ENCODE data around the gene POGLUT3. TPM values are rescaled to one million over a fixed set of nuclear protein-coding genes. Genes with fewer than 3 reads are reported as not detected.

POGLUT3 gene
- total and polyA plus RNA-seq, 4 experiments from 2014 or later: 7.2 to 12.3 (median 9.3) TPM

DNA sequence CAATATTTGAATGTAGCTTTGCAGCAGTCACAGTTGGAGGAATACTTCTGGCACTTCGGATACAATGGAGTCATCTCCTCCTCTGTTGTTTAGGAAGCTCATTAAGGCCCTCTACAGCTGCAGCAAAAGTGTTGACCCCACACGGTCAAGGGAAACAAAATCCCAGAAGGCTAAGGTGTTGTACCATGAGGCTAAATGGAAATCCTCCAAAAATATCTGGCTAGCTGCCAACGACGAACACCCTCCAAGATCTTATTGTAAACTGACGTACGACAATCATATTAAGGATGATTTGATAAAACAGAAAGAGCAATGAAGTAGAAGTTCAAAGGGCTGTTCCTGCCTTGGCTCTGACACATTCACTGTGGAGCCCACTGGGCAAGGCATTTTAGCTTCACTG lies 4.0 kb downstream of the POGLUT3 start:
- no peak for DNase-seq
- Mint-ChIP-seq H3K4me3 (no peak overlapping the region), H3K4me1 (peaks cover 23 to 32% (median 29%) of the 10 kb centered on the region in 4 donors), H3K27me3 (no peaks in the 10 kb centered on the region), H3K36me3 (peaks cover 9 to 11% of the 10 kb centered on the region in 2 donors), H3K9me3 (peaks cover 0 to 2% (median 0%) of the 10 kb centered on the region in 8 donors), H3K27ac (peak overlapping the region in 4 of 7 donors; percentile 12 to 65 (median 34))
- Histone ChIP-seq H3K4me1 (ENCODE audit: insufficient read depth, low read length) (peaks cover 11% of the 10 kb centered on the region), H3K4me3 (ENCODE audit: low read length in 2 of 2) (no peak overlapping the region), H3K27me3 (ENCODE audit: insufficient read depth, low read length) (no peaks in the 10 kb centered on the region), H3K36me3 (ENCODE audit: insufficient read depth, low read length) (no peaks in the 10 kb centered on the region), H3K27ac (ENCODE audit: low read depth, low read length) (no peak overlapping the region), H3K9me3 (ENCODE audit: control insufficient read depth in 1 of 2, low read length in 2 of 2) (no peaks in the 10 kb centered on the region)
- ChIA-PET POLR2A (ENCODE audit: partially characterized antibody) (interaction anchor here (1.0 kb wide), 1 partner anchor 27 kb away, joined by 3 read pairs; the partner anchor contains the start of gene C11orf65), CTCF (ENCODE audit: partially characterized antibody) (no interaction called here)
- intact Hi-C loops (cut with micrococcal nuclease): loop anchor here (10.0 kb wide), 2 partner anchors 171 to 269 kb away; partner anchors contain the start of genes ATM, DDX10 and NPAT

- POLR2A ChIA-PET (ENCODE audit: partially characterized antibody): interaction anchor here (2.2 kb wide), 1 partner anchor 24 kb away, joined by 5 read pairs; no protein-coding TSS in a partner anchor
- Histone ChIP-seq H3K4me3 (ENCODE audit: low read length in 2 of 2) (no peak overlapping the region), H3K9me3 (ENCODE audit: control insufficient read depth in 1 of 2, low read length in 2 of 2) (no peaks in the 10 kb centered on the region), H3K4me1 (ENCODE audit: insufficient read depth, low read length) (peaks cover 7% of the 10 kb centered on the region), H3K36me3 (ENCODE audit: insufficient read depth, low read length) (no peaks in the 10 kb centered on the region), H3K27me3 (ENCODE audit: insufficient read depth, low read length) (no peaks in the 10 kb centered on the region), H3K27ac (ENCODE audit: low read depth, low read length) (no peak overlapping the region)
- Mint-ChIP-seq H3K36me3 (peaks cover 15 to 24% of the 10 kb centered on the region in 2 donors), H3K9me3 (no peaks in the 10 kb centered on the region), H3K4me1 (peaks cover 20 to 22% (median 21%) of the 10 kb centered on the region in 4 donors), H3K27ac (peak overlapping the region in 2 of 7 donors; percentile 19 to 67), H3K27me3 (no peaks in the 10 kb centered on the region), H3K4me3 (no peak overlapping the region)
- CTCF ChIA-PET (ENCODE audit: partially characterized antibody): interaction anchor here (0.6 kb wide), 1 partner anchor 11 kb away, joined by 3 read pairs; no protein-coding TSS in a partner anchor
- DNase-seq: no peak
- intact Hi-C loops (cut with micrococcal nuclease): loop anchor here (10.0 kb wide), 2 partner anchors 173 to 267 kb away; partner anchors contain the start of genes ATM, DDX10 and NPAT
Measured at GRCh38 chr11:108491936-108492335, 6.2 kb downstream of the POGLUT3 start.

- CTCF ChIA-PET (ENCODE audit: partially characterized antibody): no interaction called here
- peaks cover 43 to 58% of the 10 kb centered on the region in 2 donors for H3K36me3 Mint-ChIP-seq
- H3K27ac Mint-ChIP-seq: peak overlapping the region in 1 of 7 donors; percentile 52
Measured at GRCh38 chr11:108486828-108487227, 11.4 kb downstream of the POGLUT3 start.

DNA sequence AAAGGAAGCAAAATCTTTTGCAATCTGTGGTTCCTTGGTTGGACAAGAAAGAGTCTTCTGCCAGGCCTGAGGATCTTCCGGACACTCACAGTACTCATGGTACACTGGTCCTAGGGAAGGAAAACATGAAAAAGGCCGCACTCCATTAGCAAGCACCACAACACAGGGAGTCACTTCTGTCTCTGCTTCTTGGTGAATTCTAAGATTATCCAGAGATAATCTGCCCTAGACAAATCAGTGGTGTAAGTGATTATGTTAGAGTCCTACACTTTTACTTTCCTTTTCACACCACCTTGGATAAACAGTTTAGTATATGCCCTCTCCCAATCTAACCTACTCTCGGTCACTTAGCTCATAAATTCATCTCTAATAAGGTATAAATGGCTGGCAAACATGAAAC lies 11.9 kb downstream of the POGLUT3 start:
- H3K9me3 ChIP-seq (ENCODE audit: control insufficient read depth in 1 of 2, low read length in 2 of 2): no peaks in the 10 kb centered on the region
- POLR2A ChIA-PET (ENCODE audit: partially characterized antibody): no interaction called here
- H3K4me1 ChIP-seq (ENCODE audit: insufficient read depth, low read length): no peaks in the 10 kb centered on the region
- Mint-ChIP-seq H3K27me3 (no peaks in the 10 kb centered on the region), H3K36me3 (peaks cover 48 to 62% of the 10 kb centered on the region in 2 donors), H3K27ac (peak overlapping the region in 1 of 7 donors; percentile 22), H3K4me1 (peaks cover 0 to 3% (median 0%) of the 10 kb centered on the region in 4 donors), H3K9me3 (no peaks in the 10 kb centered on the region), H3K4me3 (no peak overlapping the region)
- H3K27ac ChIP-seq (ENCODE audit: low read depth, low read length): no peak overlapping the region
- DNase-seq: no peak
- CTCF ChIA-PET (ENCODE audit: partially characterized antibody): no interaction called here
- intact Hi-C loops (cut with micrococcal nuclease): no loop called here
- peaks cover 9% of the 10 kb centered on the region for H3K36me3 ChIP-seq (ENCODE audit: insufficient read depth, low read length)
- H3K27me3 ChIP-seq (ENCODE audit: insufficient read depth, low read length): no peaks in the 10 kb centered on the region
- no peak overlapping the region for H3K4me3 ChIP-seq (ENCODE audit: low read length in 2 of 2)

More at GRCh38 chr11:108486828-108487227, 11.4 kb downstream of the POGLUT3 start:
- Mint-ChIP-seq H3K9me3 (no peaks in the 10 kb centered on the region), H3K4me1 (peaks cover 0 to 4% (median 0%) of the 10 kb centered on the region in 4 donors), H3K27me3 (no peaks in the 10 kb centered on the region), H3K4me3 (no peak overlapping the region)
- H3K4me1 ChIP-seq (ENCODE audit: insufficient read depth, low read length): no peaks in the 10 kb centered on the region
- no peaks in the 10 kb centered on the region for H3K9me3 ChIP-seq (ENCODE audit: control insufficient read depth in 1 of 2, low read length in 2 of 2)
- no peak overlapping the region for H3K4me3 ChIP-seq (ENCODE audit: low read length in 2 of 2)
- intact Hi-C loops (cut with micrococcal nuclease): no loop called here
- H3K36me3 ChIP-seq (ENCODE audit: insufficient read depth, low read length): peaks cover 9% of the 10 kb centered on the region
- H3K27ac ChIP-seq (ENCODE audit: low read depth, low read length): no peak overlapping the region
- no peak for DNase-seq
- POLR2A ChIA-PET (ENCODE audit: partially characterized antibody): interaction anchor here (1.0 kb wide), 1 partner anchor 11 kb away, joined by 3 read pairs; no protein-coding TSS in a partner anchor
- H3K27me3 ChIP-seq (ENCODE audit: insufficient read depth, low read length): no peaks in the 10 kb centered on the region

GRCh38 chr11:108483163-108483562 lies 15.0 kb downstream of the POGLUT3 start:
- Histone ChIP-seq H3K4me3 (ENCODE audit: low read length in 2 of 2) (no peak overlapping the region), H3K27ac (ENCODE audit: low read depth, low read length) (no peak overlapping the region), H3K4me1 (ENCODE audit: insufficient read depth, low read length) (no peaks in the 10 kb centered on the region), H3K27me3 (ENCODE audit: insufficient read depth, low read length) (no peaks in the 10 kb centered on the region), H3K9me3 (ENCODE audit: control insufficient read depth in 1 of 2, low read length in 2 of 2) (no peaks in the 10 kb centered on the region), H3K36me3 (ENCODE audit: insufficient read depth, low read length) (peaks cover 12% of the 10 kb centered on the region)
- ChIA-PET CTCF (ENCODE audit: partially characterized antibody) (no interaction called here), POLR2A (ENCODE audit: partially characterized antibody) (no interaction called here)
- Mint-ChIP-seq H3K4me3 (no peak overlapping the region), H3K9me3 (no peaks in the 10 kb centered on the region), H3K27ac (no peak overlapping the region), H3K27me3 (no peaks in the 10 kb centered on the region), H3K36me3 (peaks cover 39 to 46% of the 10 kb centered on the region in 2 donors), H3K4me1 (peaks cover 0 to 2% (median 0%) of the 10 kb centered on the region in 4 donors)
- DNase-seq: no peak
- intact Hi-C loops (cut with micrococcal nuclease): no loop called here

GRCh38 chr11:108474664-108475463 lies 23.3 kb downstream of the POGLUT3 start:
- H3K4me3 ChIP-seq (ENCODE audit: low read length in 2 of 2): no peak overlapping the region
- H3K36me3 Mint-ChIP-seq: peaks cover 16 to 23% of the 10 kb centered on the region in 2 donors
- H3K27me3 ChIP-seq (ENCODE audit: insufficient read depth, low read length): no peaks in the 10 kb centered on the region
- no peaks in the 10 kb centered on the region for H3K27me3 Mint-ChIP-seq
- no peak overlapping the region for H3K27ac ChIP-seq (ENCODE audit: low read depth, low read length)
- no peaks in the 10 kb centered on the region for H3K9me3 ChIP-seq (ENCODE audit: control insufficient read depth in 1 of 2, low read length in 2 of 2)
- no peak overlapping the region for H3K4me3 Mint-ChIP-seq
- intact Hi-C loops (cut with micrococcal nuclease): no loop called here
- CTCF ChIA-PET (ENCODE audit: partially characterized antibody): no interaction called here
- no peaks in the 10 kb centered on the region for H3K4me1 ChIP-seq (ENCODE audit: insufficient read depth, low read length)
- no peaks in the 10 kb centered on the region for H3K4me1 Mint-ChIP-seq
- peaks cover 6% of the 10 kb centered on the region for H3K36me3 ChIP-seq (ENCODE audit: insufficient read depth, low read length)
- H3K27ac Mint-ChIP-seq: no peak overlapping the region
- no peaks in the 10 kb centered on the region for H3K9me3 Mint-ChIP-seq
- no peak for DNase-seq
- POLR2A ChIA-PET (ENCODE audit: partially characterized antibody): no interaction called here

GRCh38 chr11:108472681-108473080 lies 25.5 kb downstream of the POGLUT3 start:
- no peak overlapping the region for H3K4me3 Mint-ChIP-seq
- H3K27ac ChIP-seq (ENCODE audit: low read depth, low read length): no peak overlapping the region

More at GRCh38 chr11:108472681-108473080, 25.5 kb downstream of the POGLUT3 start:
- peaks cover 0 to 4% (median 0%) of the 10 kb centered on the region in 4 donors for H3K4me1 Mint-ChIP-seq
- peaks cover 16 to 20% of the 10 kb centered on the region in 2 donors for H3K36me3 Mint-ChIP-seq
- POLR2A ChIA-PET (ENCODE audit: partially characterized antibody): no interaction called here
- no peaks in the 10 kb centered on the region for H3K4me1 ChIP-seq (ENCODE audit: insufficient read depth, low read length)
- CTCF ChIA-PET (ENCODE audit: partially characterized antibody): no interaction called here
- H3K27me3 Mint-ChIP-seq: no peaks in the 10 kb centered on the region
- no peaks in the 10 kb centered on the region for H3K9me3 Mint-ChIP-seq
- H3K4me3 ChIP-seq (ENCODE audit: low read length in 2 of 2): no peak overlapping the region
- H3K27ac Mint-ChIP-seq: no peak overlapping the region
- DNase-seq: no peak
- intact Hi-C loops (cut with micrococcal nuclease): no loop called here
- no peaks in the 10 kb centered on the region for H3K27me3 ChIP-seq (ENCODE audit: insufficient read depth, low read length)
- H3K9me3 ChIP-seq (ENCODE audit: control insufficient read depth in 1 of 2, low read length in 2 of 2): no peaks in the 10 kb centered on the region
- peaks cover 3% of the 10 kb centered on the region for H3K36me3 ChIP-seq (ENCODE audit: insufficient read depth, low read length)
